IMR-90 (cell line): ENCODE measurements around the gene MLXIPL.
"Not testable (repeated sequence)": the region's sequence is repeated elsewhere in the genome, so short reads cannot be mapped to it uniquely, and the experiment has no call there.

Experiments
- CEBPB ChIP-seq: IDR thresholded peaks from 2 replicates; pipeline ENCODE4 v1.6.1; 2012; ENCODE audit warnings: low read depth, low read length, improper control_type of control experiment
- CHD1 ChIP-seq: IDR thresholded peaks from 2 replicates; pipeline ENCODE4 v1.6.1; 2012; ENCODE audit warnings: low read depth, low read length, improper control_type of control experiment
- CTCF ChIP-seq: conservative IDR thresholded peaks from 2 replicates; pipeline ENCODE4 v1.5.1; 2012; ENCODE audit warnings: mild to moderate bottlenecking, low read depth, low read length, improper control_type of control experiment
- MXI1 ChIP-seq: IDR thresholded peaks from 2 replicates; pipeline ENCODE4 v1.6.1; 2012; ENCODE audit warnings: low read depth, mild to moderate bottlenecking, low read length, moderate library complexity, borderline replicate concordance
- POLR2A ChIP-seq: IDR thresholded peaks from 2 replicates; pipeline ENCODE4 v1.6.1; 2012; ENCODE audit warnings: mild to moderate bottlenecking, low read depth, low read length
- RAD21 ChIP-seq: IDR thresholded peaks from 2 replicates; pipeline ENCODE4 v1.6.1; 2012; ENCODE audit warnings: low read length, improper control_type of control experiment
- RFX5 ChIP-seq: IDR thresholded peaks from 2 replicates; pipeline ENCODE4 v1.8.0; 2012; ENCODE audit warnings: low read depth, mild to moderate bottlenecking, low read length, moderate library complexity
- USF2 ChIP-seq: fragments of 150-350 bp; IDR thresholded peaks from 2 replicates; pipeline ENCODE4 v1.6.1; 2017; ENCODE audit warnings: mild to moderate bottlenecking, antibody characterized with exemption, low read length, low read depth

- not testable (repeated sequence) for TF ChIP-seq CEBPB, RAD21, CTCF, USF2, CHD1, POLR2A, RFX5, MXI1
Measured at GRCh38 chr7:73581006-73581405, 43.3 kb downstream of the MLXIPL start.
